IPS DF 6.9 (cell line): ENCODE measurements around the gene GPC1.

ENCODE experiments used
- DNase-seq: peaks from one replicate; pipeline ENCODE4 v3.0.0-alpha.2; 2013; ENCODE audit warnings: low read depth, low spot score
- H3K27ac ChIP-seq: one replicate; pipeline ENCODE4 v1.5.1; 2013; ENCODE audit warnings: low read length, control low read depth
- H3K27me3 ChIP-seq: 2 replicates; pipeline ENCODE4 v1.6.1; 2013; ENCODE audit warnings: mild to moderate bottlenecking, low read length; ENCODE audit not compliant: control insufficient read depth, insufficient read depth
- H3K36me3 ChIP-seq: 2 replicates; pipeline ENCODE4 v1.6.1; 2013; ENCODE audit warnings: low read length; ENCODE audit not compliant: control insufficient read depth, insufficient read depth
- H3K4me1 ChIP-seq: 2 replicates; pipeline ENCODE4 v1.6.1; 2013; ENCODE audit warnings: low read length; ENCODE audit not compliant: control insufficient read depth, insufficient read depth
- H3K4me3 ChIP-seq: 2 replicates; pipeline ENCODE4 v1.5.1; 2013; ENCODE audit warnings: mild to moderate bottlenecking, low read length
- H3K9me3 ChIP-seq: 2 replicates; pipeline ENCODE4 v1.6.1; 2013; ENCODE audit warnings: low read length, inconsistent platforms; ENCODE audit not compliant: control insufficient read depth, insufficient read depth
- WGBS: extraction: QIAGEN DNeasy Blood & Tissue Kit; methylation state at CpG from one replicate; pipeline ENCODE4 v1.1.7; 2013; ENCODE audit warnings: mixed read lengths, missing lambda C conversion rate; ENCODE audit not compliant: insufficient read length, insufficient coverage; 5-methylcytosine and 5-hydroxymethylcytosine counted together

The GPC1 gene

DNA sequence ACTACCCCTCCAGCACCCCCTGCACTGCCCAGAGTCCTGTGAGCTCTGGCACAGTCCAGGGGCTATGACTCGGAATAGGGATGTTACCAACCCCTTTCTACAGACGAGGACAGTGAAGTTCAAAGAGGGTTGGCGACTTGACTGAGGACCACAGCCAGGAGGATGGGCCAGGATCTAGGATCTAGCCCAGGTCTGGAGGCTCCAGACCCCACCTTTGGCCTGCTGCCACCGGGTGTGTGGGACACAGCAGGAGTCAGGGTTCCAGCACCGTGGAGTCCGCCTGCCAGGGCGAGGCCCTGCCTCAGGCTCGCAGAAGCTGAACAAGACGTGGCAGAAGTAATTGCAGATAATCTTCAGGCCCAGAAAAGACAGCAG, 37.9 kb upstream of the GPC1 start:
- Histone ChIP-seq H3K4me3 (no peak overlapping the region), H3K36me3 (no peaks in the 10 kb centered on the region; the same call in 1 of the 2 replicates), H3K27me3 (no peaks in the 10 kb centered on the region), H3K9me3 (no peaks in the 10 kb centered on the region), H3K4me1 (no peaks in the 10 kb centered on the region), H3K27ac (no peak overlapping the region)
- DNase-seq = no peak
- WGBS = no CpG with 5 or more reads among the region's 9 CpGs

GRCh38 chr2:240397924-240398645, 37.4 kb upstream of the GPC1 start:
- WGBS = no CpG with 5 or more reads among the region's 19 CpGs
- Histone ChIP-seq H3K9me3 (no peaks in the 10 kb centered on the region), H3K27me3 (no peaks in the 10 kb centered on the region), H3K36me3 (no peaks in the 10 kb centered on the region; the same call in 1 of the 2 replicates), H3K4me1 (no peaks in the 10 kb centered on the region), H3K4me3 (no peak overlapping the region), H3K27ac (no peak overlapping the region)
- no peak for DNase-seq

DNA sequence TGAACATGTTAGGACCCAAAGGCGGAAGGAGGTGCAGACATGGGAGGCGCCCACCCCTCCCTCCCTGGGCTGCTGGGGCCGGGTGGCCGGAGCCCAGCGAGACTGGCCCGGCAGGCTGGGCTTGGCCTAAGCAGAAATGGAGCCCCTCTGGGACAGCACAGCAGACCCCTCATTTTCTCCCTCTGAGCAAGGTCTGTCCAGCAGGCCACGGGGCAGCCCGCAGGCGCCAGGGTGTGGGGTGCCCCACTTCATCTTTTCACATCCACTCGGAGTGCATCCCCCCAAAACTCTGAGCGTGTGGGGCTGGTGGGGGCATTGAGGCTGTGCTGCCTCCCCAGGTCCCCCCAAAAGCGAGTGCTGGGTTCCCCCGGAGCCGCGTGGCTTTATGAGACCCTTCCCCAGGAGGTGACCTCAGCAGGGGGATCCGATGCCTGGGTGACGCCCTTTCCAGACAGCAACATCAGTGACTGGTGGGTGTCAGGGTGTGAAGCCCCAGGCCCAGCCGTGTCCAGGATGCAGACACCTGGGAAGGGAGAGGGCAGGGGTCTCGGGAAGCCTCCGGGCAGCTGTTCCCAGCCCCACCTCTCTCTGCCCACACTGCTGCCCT, 36.7 kb upstream of the GPC1 start:
- Histone ChIP-seq H3K27ac (no peak overlapping the region), H3K4me3 (no peak overlapping the region), H3K4me1 (no peaks in the 10 kb centered on the region), H3K9me3 (no peaks in the 10 kb centered on the region), H3K27me3 (no peaks in the 10 kb centered on the region), H3K36me3 (no peaks in the 10 kb centered on the region; the same call in 1 of the 2 replicates)
- no CpG with 5 or more reads among the region's 20 CpGs for WGBS
- no peak for DNase-seq

GRCh38 chr2:240399419-240400324, 35.8 kb upstream of the GPC1 start:
- no CpG with 5 or more reads among the region's 14 CpGs for WGBS
- DNase-seq = no peak
- Histone ChIP-seq H3K36me3 (no peaks in the 10 kb centered on the region; the same call in 1 of the 2 replicates), H3K4me3 (no peak overlapping the region), H3K9me3 (no peaks in the 10 kb centered on the region), H3K27me3 (no peaks in the 10 kb centered on the region), H3K27ac (no peak overlapping the region), H3K4me1 (no peaks in the 10 kb centered on the region)

GRCh38 chr2:240400371-240401161, 34.9 kb upstream of the GPC1 start:
- no peak overlapping the region for H3K27ac ChIP-seq
- H3K4me3 ChIP-seq = no peak overlapping the region
- H3K36me3 ChIP-seq = no peaks in the 10 kb centered on the region; the same call in 1 of the 2 replicates
- WGBS = no CpG with 5 or more reads among the region's 22 CpGs
- DNase-seq = no peak
- no peaks in the 10 kb centered on the region for H3K9me3 ChIP-seq
- no peaks in the 10 kb centered on the region for H3K4me1 ChIP-seq
- H3K27me3 ChIP-seq = no peaks in the 10 kb centered on the region

DNA sequence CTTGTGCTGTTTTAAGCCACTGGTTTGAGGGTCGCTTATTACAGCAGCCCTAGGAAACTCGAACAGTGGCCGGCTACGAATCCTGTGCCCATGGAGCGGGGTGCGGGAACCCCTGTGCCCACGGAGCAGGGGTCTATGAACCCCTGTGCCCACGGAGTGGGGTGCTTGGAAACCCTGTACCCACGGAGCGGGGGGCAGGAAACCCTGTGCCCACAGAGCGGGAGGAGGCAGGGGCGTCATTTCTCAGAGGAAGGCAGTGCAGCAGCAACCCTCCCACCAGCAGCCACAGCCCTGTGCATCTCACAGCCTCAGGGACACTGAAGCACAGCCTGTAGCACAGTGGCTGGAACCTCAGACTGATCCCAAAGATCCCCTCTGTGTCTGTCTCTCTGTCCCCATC, 34.2 kb upstream of the GPC1 start:
- no peak overlapping the region for H3K4me3 ChIP-seq
- no peaks in the 10 kb centered on the region for H3K27me3 ChIP-seq
- no CpG with 5 or more reads among the region's 12 CpGs for WGBS
- no peak overlapping the region for H3K27ac ChIP-seq
- H3K4me1 ChIP-seq = no peaks in the 10 kb centered on the region
- H3K9me3 ChIP-seq = no peaks in the 10 kb centered on the region
- DNase-seq = no peak
- no peaks in the 10 kb centered on the region for H3K36me3 ChIP-seq

DNA sequence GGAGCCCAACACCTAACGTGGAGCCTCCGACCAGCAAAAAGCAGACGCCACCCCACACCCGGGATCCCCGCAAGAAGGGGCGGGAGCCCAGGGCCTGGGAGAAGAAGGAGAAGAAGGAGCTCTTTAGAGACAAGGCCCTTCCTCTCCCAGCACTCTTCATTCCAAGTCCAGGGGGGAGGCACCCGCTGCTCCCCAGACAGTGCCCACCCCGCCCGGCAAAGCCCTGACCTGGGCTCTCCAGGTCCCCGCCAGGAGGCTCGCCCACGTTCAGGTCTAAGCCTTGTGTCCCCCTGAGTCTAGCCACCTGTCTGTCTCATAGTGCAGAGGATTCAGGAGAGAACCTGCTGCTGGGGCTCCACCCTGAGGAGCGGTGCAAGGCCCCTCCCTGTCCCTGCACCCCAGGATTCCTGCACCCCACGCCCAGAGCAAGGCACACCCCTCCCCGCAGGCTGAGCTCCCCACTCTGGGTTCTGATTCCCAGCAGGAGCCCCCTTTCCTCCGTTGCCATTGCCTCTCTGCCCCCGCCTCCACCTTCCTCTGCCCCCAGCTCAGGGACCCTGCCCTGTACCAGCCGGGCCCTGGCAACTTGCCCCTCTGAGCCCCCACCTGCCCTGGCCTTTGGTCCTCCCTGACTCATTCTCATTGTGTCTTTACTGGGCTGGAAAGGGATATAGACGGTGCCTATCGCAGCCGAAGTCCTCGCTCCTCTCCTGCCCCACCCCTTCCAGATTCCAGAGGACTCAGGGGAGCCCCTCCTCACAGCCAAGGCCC, 33.5 kb upstream of the GPC1 start:
- no peaks in the 10 kb centered on the region for H3K9me3 ChIP-seq
- no peak overlapping the region for H3K4me3 ChIP-seq
- no peaks in the 10 kb centered on the region for H3K36me3 ChIP-seq
- no peaks in the 10 kb centered on the region for H3K27me3 ChIP-seq
- no peak for DNase-seq
- no peaks in the 10 kb centered on the region for H3K4me1 ChIP-seq
- no peak overlapping the region for H3K27ac ChIP-seq
- no CpG with 5 or more reads among the region's 22 CpGs for WGBS

DNA sequence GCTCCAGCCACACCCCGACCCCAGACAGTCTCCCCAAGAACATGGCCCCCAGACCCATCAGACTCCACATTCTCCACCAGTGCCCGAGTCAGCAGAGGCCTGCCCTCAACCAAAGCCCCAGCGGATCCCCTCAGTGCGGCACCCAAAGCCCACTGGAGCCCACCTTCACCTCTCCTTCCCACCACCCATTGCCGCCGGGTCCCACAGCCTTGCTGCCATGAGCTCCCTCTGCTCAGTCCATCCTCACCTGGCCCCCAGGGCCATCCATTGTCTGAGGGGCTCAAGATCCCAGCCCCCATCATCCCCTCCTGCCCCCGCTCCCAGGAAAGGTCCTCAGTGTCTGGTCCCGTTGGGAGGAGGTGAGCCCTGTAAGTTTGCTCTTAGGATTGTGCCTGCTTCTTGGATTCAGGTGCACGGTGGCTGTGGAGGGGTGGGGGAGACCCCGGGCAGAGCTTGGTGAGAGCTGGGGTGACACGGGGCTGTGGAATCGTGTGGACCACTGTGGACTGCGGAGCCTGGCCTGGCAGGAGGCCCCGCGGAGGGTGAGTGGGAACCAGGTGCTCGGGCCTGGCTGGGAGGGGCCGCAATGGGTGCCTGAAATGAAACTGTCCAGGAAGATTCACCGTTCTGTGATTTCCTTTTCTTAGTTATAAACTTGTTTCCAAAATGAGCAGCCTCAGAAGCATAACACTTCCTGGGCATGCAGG, 32.7 kb upstream of the GPC1 start:
- Histone ChIP-seq H3K27me3 (no peaks in the 10 kb centered on the region), H3K9me3 (no peaks in the 10 kb centered on the region), H3K4me3 (no peak overlapping the region), H3K36me3 (no peaks in the 10 kb centered on the region), H3K4me1 (no peaks in the 10 kb centered on the region), H3K27ac (no peak overlapping the region)
- WGBS = no CpG with 5 or more reads among the region's 18 CpGs
- no peak for DNase-seq

DNA sequence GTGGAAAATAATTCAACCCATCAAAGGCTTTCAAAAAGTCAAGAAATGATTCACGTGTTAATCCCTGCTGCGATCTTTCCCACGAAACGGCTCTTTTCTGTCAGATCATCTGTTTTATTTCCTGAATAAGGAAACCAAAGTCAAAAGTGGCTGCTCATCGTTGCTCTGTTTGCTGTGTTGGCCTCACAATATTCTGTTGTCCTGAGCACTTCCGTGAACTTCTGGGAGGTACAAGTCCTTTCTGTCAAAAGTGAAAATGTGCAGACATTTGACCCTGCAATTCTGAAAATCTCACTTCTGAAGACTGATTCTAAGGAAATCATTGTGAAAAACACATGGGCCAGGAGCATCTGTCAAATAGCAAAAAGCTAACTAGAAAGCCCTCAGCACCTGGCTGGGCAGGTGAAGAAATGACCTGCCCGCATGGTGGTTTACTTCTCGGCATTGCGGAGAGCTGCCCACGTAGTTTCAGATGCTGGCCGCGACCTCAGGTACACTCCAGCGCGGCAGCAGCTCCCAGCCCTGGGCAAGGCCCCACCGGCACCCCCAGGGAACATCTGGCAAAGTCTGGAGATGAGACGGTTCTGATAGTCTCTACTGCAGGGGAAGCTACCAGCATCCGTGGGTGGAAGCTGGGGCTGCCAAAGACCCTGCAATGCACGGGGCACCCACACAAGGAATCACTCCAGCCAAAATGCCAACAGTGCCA, 31.9 kb upstream of the GPC1 start:
- H3K4me1 ChIP-seq = no peaks in the 10 kb centered on the region

More for the DNA sequence above, 31.9 kb upstream of the GPC1 start:
- no CpG with 5 or more reads among the region's 18 CpGs for WGBS
- no peaks in the 10 kb centered on the region for H3K9me3 ChIP-seq
- no peak overlapping the region for H3K4me3 ChIP-seq
- DNase-seq = no peak
- H3K27me3 ChIP-seq = no peaks in the 10 kb centered on the region
- H3K36me3 ChIP-seq = no peaks in the 10 kb centered on the region
- no peak overlapping the region for H3K27ac ChIP-seq
